Measurements from ENCODE around the gene JPH4.

The JPH4 gene

DNA sequence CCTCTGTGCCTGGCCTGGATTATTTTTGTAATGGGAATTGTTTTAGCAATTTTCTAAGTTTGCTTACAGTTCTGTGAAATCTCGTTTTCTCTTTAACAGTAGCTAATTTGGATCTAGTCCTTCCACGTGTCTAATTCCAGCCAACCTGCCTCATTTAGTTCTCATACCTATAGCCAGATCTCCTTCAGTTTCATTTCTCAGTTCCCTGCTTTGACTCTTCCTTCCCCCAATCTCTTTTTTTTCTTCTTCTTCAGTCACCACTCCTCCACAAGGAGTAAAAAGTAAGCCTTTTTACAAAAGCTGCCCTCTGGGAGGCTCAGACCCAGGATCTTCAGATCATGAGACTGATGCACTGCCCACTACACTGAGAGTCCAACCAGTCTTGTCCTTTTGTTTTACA lies 21.1 kb downstream of the JPH4 start:
- no peak for TF ChIP-seq PPARA (CRISPR knock-in tag; IDR thresholded peaks at IDR 0.05; ENCODE audit: borderline replicate concordance)
- no peak for TF ChIP-seq ISL1 (CRISPR knock-in tag; IDR thresholded peaks at IDR 0.05)
- TF ChIP-seq GLIS3 (CRISPR knock-in tag; IDR thresholded peaks at IDR 0.05), result no peak
- no peak for TF ChIP-seq ZFP30 (CRISPR knock-in tag; IDR thresholded peaks at IDR 0.05)
- ATAC-seq, result no peak

DNA sequence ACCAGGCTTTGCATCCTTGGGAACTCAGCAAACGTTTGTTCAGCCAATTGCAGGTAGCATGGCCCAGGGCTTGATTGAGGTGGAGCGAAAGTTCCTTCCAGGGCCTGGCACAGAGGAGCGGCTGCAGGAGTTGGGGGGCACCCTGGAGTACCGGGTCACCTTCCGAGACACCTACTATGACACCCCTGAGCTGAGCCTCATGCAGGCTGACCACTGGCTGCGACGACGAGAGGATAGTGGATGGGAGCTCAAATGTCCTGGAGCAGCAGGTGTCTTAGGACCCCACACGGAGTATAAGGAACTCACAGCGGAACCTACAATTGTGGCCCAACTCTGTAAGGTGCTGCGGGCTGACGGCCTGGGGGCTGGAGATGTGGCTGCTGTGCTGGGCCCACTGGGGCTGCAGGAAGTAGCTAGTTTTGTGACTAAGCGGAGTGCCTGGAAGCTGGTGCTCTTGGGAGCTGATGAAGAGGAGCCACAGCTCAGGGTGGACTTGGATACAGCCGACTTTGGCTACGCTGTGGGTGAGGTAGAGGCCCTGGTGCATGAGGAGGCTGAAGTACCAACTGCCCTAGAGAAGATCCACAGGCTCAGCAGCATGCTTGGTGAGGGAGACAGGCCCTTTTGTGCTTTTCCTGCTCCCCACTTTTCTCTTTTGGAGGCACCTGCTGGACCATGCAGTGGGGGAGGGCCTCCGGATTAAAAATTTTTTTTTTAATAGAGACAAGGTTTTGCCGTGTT lies 21.7 kb downstream of the JPH4 start:
- no peak for TF ChIP-seq ARNTL (CRISPR knock-in tag; IDR thresholded peaks at IDR 0.05; ENCODE audit: borderline replicate concordance, low read depth)
- no peak for TF ChIP-seq SNAI2 (CRISPR knock-in tag; IDR thresholded peaks at IDR 0.05)
- TF ChIP-seq CSDC2 (CRISPR knock-in tag; IDR thresholded peaks at IDR 0.05), result no peak
- no peak for TF ChIP-seq ESRRG (CRISPR knock-in tag; IDR thresholded peaks at IDR 0.05)
- TF ChIP-seq BACH2 (CRISPR knock-in tag; IDR thresholded peaks at IDR 0.05; ENCODE audit: borderline replicate concordance), result no peak
- no peak for TF ChIP-seq PPARA (CRISPR knock-in tag; IDR thresholded peaks at IDR 0.05; ENCODE audit: borderline replicate concordance)
- no peak for TF ChIP-seq ISL1 (CRISPR knock-in tag; IDR thresholded peaks at IDR 0.05)
- no peak for TF ChIP-seq ZC3H10 (CRISPR knock-in tag; IDR thresholded peaks at IDR 0.05)
- TF ChIP-seq, protein P1, sequence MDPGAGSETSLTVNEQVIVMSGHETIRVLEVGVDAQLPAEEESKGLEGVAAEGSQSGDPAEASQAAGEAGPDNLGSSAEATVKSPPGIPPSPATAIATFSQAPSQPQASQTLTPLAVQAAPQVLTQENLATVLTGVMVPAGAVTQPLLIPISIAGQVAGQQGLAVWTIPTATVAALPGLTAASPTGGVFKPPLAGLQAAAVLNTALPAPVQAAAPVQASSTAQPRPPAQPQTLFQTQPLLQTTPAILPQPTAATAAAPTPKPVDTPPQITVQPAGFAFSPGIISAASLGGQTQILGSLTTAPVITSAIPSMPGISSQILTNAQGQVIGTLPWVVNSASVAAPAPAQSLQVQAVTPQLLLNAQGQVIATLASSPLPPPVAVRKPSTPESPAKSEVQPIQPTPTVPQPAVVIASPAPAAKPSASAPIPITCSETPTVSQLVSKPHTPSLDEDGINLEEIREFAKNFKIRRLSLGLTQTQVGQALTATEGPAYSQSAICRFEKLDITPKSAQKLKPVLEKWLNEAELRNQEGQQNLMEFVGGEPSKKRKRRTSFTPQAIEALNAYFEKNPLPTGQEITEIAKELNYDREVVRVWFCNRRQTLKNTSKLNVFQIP (CRISPR knock-in tag; IDR thresholded peaks at IDR 0.05; ENCODE audit: borderline replicate concordance, low read depth), result no peak
- TF ChIP-seq ZNF8 (CRISPR knock-in tag; IDR thresholded peaks at IDR 0.05), result no peak
- TF ChIP-seq TOX (CRISPR knock-in tag; IDR thresholded peaks at IDR 0.05; ENCODE audit: borderline replicate concordance), result no peak
- ATAC-seq, result no peak; the same call in 2 of the 3 replicates

DNA sequence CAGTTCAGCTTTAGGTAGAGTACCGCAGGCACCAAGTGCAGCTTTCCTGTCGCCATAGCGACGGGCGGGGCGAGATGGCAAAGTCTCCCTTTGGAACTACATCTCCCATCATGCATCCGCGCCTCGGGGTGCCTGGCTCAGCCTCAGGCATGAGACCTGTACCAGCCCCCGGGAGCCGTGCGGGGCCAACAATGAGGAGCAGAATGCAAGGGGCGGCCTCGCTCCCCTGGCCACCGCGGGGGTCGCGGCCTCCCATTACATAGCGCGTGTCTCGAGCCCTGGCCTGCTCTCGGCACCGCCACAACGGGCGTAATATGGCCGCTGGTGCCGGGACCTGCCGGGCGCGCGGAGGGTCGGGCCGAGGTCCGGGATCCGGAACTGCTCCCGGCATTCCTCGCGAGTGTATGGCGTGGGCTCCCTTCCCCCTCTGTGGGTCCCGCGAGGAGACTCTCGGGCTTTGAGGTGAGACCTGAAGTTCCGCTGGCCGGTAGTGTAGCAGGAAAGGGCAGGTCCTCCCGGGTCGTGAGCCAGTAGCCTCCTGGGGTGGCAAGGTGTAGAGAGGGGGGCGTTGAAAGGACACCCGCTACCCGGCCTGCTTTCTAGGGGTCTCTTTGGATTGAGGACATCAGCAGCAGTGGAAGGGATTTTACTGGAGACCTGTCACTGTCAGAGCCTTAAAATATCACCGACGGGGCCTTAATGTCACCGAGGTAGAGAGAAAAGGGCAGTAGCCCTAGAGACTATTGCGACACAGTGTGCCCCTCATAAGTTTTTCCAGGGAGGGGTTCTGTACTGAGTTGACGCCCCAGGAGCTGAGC lies 22.5 kb downstream of the JPH4 start, which contains the start of gene THTPA:
Gene THTPA, plus strand, starts transcription at position 390 of the 818 bp plus-strand sequence. CDS start 487 bp downstream, outside the sequence.
- TF ChIP-seq ZNF8 (CRISPR knock-in tag; IDR thresholded peaks at IDR 0.05), result peak; percentile 67; the same call in 1 of the 2 replicates
- no peak for TF ChIP-seq BACH2 (CRISPR knock-in tag; IDR thresholded peaks at IDR 0.05; ENCODE audit: borderline replicate concordance)
- no peak for TF ChIP-seq GLIS3 (CRISPR knock-in tag; IDR thresholded peaks at IDR 0.05)
- no peak for TF ChIP-seq CSDC2 (CRISPR knock-in tag; IDR thresholded peaks at IDR 0.05)
- TF ChIP-seq ARNTL (CRISPR knock-in tag; IDR thresholded peaks at IDR 0.05; ENCODE audit: borderline replicate concordance, low read depth), result no peak
- no peak for TF ChIP-seq ZNF70 (CRISPR knock-in tag; IDR thresholded peaks at IDR 0.05)
- no peak for TF ChIP-seq ISL1 (CRISPR knock-in tag; IDR thresholded peaks at IDR 0.05)
- TF ChIP-seq ZNF565 (CRISPR knock-in tag; conservative IDR thresholded peaks at IDR 0.05; ENCODE audit: low read depth), result peak; percentile 70; the same call in 1 of the 2 replicates
- TF ChIP-seq ZC3H10 (CRISPR knock-in tag; IDR thresholded peaks at IDR 0.05), result no peak
- TF ChIP-seq TOX (CRISPR knock-in tag; IDR thresholded peaks at IDR 0.05; ENCODE audit: borderline replicate concordance), result no peak
- ATAC-seq, result peak; percentile 88

DNA sequence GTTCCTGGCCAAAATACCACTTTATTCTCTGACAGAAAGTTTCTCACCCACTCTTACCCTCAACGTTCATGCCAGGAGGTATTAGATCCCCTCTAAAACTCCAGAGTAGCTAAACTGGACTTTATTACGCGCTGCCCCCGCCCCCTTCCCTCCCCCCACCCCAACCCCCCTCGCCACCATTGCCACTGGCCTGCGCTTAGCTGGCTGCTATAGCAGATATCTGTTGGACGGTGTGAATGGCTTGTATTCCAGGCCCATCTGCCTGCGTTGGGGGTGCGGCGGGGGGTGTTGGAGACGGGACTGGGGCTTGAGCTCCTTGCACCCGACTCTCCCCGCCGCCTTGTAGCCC lies 23.1 kb downstream of the JPH4 start:
- peak; percentile 22; the same call in 2 of the 3 replicates for ATAC-seq
- TF ChIP-seq ARNTL (CRISPR knock-in tag; IDR thresholded peaks at IDR 0.05; ENCODE audit: borderline replicate concordance, low read depth) (no peak), ISL1 (CRISPR knock-in tag; IDR thresholded peaks at IDR 0.05) (no peak), RARB (CRISPR knock-in tag; IDR thresholded peaks at IDR 0.05) (no peak), ZC3H10 (CRISPR knock-in tag; IDR thresholded peaks at IDR 0.05) (no peak), ESRRG (CRISPR knock-in tag; IDR thresholded peaks at IDR 0.05) (no peak), TCF4 (CRISPR knock-in tag; IDR thresholded peaks at IDR 0.05; ENCODE audit: borderline replicate concordance) (no peak), PPARA (CRISPR knock-in tag; IDR thresholded peaks at IDR 0.05; ENCODE audit: borderline replicate concordance) (no peak), BACH2 (CRISPR knock-in tag; IDR thresholded peaks at IDR 0.05; ENCODE audit: borderline replicate concordance) (no peak), ZFP3 (CRISPR knock-in tag; IDR thresholded peaks at IDR 0.05) (no peak)
- TF ChIP-seq, protein P2, sequence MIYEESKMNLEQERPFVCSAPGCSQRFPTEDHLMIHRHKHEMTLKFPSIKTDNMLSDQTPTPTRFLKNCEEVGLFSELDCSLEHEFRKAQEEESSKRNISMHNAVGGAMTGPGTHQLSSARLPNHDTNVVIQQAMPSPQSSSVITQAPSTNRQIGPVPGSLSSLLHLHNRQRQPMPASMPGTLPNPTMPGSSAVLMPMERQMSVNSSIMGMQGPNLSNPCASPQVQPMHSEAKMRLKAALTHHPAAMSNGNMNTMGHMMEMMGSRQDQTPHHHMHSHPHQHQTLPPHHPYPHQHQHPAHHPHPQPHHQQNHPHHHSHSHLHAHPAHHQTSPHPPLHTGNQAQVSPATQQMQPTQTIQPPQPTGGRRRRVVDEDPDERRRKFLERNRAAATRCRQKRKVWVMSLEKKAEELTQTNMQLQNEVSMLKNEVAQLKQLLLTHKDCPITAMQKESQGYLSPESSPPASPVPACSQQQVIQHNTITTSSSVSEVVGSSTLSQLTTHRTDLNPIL (CRISPR knock-in tag; IDR thresholded peaks at IDR 0.05; ENCODE audit: low read depth), result no peak
- TF ChIP-seq, protein P3, sequence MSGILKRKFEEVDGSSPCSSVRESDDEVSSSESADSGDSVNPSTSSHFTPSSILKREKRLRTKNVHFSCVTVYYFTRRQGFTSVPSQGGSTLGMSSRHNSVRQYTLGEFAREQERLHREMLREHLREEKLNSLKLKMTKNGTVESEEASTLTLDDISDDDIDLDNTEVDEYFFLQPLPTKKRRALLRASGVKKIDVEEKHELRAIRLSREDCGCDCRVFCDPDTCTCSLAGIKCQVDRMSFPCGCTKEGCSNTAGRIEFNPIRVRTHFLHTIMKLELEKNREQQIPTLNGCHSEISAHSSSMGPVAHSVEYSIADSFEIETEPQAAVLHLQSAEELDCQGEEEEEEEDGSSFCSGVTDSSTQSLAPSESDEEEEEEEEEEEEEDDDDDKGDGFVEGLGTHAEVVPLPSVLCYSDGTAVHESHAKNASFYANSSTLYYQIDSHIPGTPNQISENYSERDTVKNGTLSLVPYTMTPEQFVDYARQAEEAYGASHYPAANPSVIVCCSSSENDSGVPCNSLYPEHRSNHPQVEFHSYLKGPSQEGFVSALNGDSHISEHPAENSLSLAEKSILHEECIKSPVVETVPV (CRISPR knock-in tag; IDR thresholded peaks at IDR 0.05), result no peak
- TF ChIP-seq, protein P4, sequence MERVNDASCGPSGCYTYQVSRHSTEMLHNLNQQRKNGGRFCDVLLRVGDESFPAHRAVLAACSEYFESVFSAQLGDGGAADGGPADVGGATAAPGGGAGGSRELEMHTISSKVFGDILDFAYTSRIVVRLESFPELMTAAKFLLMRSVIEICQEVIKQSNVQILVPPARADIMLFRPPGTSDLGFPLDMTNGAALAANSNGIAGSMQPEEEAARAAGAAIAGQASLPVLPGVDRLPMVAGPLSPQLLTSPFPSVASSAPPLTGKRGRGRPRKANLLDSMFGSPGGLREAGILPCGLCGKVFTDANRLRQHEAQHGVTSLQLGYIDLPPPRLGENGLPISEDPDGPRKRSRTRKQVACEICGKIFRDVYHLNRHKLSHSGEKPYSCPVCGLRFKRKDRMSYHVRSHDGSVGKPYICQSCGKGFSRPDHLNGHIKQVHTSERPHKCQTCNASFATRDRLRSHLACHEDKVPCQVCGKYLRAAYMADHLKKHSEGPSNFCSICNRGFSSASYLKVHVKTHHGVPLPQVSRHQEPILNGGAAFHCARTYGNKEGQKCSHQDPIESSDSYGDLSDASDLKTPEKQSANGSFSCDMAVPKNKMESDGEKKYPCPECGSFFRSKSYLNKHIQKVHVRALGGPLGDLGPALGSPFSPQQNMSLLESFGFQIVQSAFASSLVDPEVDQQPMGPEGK (CRISPR knock-in tag; IDR thresholded peaks at IDR 0.05; ENCODE audit: borderline replicate concordance), result no peak
